COLO668 (cell line): Measurements from ENCODE around the gene RPL31.

Source experiments
- DNase-seq: peaks from one replicate; lab custom pipeline; 2025; ENCODE audit not compliant: unreplicated experiment; lab: John Stamatoyannopoulos, UW

Gene RPL31

GRCh38 chr2:101001691-101002561 lies at the start of gene RPL31:
Gene RPL31 (plus strand): TSS chr2:101002289. CDS start chr2:101002702, 413 bp downstream.
- peak; percentile 98 for DNase-seq

DNA sequence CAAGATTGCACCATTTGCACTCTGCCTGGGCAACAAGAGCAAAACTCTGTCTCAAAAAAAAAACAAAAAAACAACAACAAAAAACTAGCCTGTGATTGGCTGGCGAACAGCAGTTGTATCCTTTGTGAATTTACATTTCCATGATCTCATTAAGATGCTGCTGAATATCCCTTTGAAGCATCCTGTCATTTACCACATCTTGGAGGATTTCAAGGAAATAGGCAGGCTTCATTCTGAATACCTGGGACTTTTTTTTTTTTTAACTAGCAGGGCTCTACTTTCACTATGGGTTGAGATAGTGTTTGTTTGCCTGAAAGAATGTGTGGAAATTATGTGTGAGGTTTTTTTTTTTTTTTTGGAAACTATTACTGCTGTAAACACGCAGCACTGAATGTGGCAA lies 49.6 kb upstream of the RPL31 start:
- DNase-seq, result no peak

DNA sequence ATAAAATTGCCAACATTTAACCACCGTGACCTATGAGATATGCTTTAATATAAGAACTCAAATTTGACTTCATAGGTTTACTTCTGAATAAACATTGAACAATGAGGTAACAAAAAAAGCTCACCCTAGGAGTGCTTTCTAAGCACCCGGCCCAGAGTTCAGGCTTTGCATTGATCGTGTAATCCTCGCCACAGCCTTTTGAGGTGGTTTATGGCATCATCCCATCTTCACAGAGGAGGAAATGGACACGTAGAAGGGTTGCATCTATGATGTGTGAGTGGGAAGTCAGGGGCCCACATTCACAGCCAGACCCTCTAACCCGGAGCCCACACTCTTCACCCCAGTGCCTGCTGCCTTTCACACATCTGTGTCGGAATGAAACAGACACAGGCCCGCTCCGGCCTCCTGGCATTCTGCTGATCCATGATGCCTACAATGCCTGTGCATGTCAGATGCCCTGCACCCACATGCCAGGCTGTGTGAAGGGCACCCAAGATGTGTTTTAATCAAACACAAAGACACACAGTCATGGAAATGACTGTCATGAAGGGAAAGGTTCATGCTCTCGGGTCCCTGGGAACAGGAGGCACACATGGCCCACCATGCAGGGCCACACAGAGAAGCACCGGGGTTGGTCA lies 48.6 kb upstream of the RPL31 start:
- no peak for DNase-seq

- no peak for DNase-seq
These were observed 48.1 kb upstream of the RPL31 start for GRCh38 chr2:100954044-100954420.

DNA sequence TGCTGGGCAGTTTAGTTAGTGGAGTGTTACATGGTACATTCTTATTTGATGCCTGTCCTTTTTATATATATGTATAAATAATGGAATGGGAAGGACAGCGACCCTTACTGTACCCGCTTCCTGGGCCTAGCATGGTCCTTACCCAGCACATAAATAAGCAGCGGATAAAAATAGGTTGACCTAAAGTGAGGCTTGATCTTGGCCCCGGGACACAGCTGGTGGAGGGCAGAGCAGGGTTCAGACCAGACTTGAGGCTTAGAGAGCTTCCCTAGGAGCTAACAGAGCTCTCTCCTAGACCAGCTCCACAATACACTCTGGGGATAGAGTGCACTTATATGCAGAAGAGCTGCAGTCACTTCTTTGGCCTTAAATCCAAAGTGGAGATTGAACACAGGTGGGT lies 46.9 kb upstream of the RPL31 start:
- no peak for DNase-seq

- DNase-seq, result no peak
These were observed 46.0 kb upstream of the RPL31 start for GRCh38 chr2:100956081-100956480.

DNA sequence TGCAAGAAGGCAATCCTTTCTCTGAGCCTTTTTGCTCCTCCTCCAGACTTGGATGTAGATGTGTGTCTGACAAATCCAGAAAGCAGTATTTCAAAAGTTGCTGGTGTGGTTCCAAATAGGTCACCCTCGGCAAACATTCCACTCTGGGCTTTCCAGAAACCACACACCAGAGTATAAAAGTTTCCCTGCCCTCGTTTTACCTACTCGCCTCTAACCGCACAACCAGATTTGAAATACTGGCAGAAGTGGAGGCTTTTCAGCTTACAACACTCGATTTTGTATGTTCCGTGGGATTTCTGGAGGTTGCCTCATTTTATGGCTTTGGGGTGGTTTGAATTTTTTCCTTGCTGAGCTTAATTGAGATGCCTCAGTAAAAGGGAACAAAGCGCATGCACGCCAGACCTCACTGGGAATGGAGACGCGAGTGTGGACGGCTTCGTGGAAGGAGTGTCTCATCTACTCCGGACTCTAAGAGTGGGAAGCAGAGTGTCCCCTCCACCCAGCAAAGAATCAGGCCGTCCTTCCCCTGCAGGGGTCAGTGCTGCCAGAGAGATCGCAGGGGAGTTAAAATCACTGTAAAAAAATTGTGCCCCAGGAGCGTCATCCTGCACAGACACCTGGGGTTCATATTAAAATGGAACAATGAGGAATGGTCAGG lies 44.0 kb upstream of the RPL31 start:
- DNase-seq, result no peak

GRCh38 chr2:100959225-100959880 lies 42.7 kb upstream of the RPL31 start:
- DNase-seq, result no peak

GRCh38 chr2:100960688-100961087 lies 41.4 kb upstream of the RPL31 start:
- no peak for DNase-seq

- no peak for DNase-seq
These were observed 39.6 kb upstream of the RPL31 start for GRCh38 chr2:100962366-100963025.

- DNase-seq, result no peak
These were observed 39.1 kb upstream of the RPL31 start for GRCh38 chr2:100963026-100963375.

- DNase-seq, result no peak
These were observed 37.9 kb upstream of the RPL31 start for GRCh38 chr2:100964222-100964621.

DNA sequence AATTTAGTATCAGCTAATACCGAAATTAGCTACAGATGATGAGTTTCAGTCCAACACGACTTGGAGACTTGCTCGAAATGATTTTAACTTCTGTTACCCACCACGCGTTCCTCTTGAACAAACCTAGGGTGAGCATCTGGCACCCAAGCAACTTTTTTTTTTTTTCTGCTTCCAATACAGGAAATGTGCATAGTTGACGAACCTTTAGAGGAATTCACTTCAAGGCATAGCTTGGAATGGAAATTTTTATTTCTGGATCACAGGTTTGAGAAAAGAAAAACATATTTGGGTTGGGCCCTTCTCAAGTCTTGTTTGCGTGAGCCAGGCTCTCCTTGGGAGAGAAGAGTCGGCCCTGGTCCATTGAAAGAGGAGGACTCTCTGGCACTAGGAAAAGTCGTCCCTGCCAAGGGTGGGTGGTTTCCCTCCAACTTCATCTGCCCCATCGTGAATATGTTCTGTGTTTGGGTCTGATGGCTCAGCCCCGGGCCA lies 37.4 kb upstream of the RPL31 start:
- no peak for DNase-seq

DNA sequence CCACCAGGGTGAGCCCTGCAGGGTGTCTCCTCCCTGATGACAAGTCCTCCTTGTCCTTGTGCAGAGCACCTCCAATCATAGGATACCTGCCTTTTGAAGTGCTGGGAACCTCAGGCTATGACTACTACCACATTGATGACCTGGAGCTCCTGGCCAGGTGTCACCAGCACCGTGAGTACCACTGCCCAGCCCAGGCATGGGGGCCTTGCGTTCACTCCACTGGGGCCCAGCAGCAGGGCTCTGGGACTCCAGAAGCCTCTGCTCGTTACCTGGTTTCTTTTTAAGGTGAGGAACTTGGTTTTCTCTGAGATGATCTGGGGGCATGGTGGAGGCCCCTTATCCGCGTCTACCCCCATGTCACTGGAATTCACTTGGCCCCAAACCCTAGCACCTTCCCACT lies 36.5 kb upstream of the RPL31 start:
- DNase-seq, result no peak

DNA sequence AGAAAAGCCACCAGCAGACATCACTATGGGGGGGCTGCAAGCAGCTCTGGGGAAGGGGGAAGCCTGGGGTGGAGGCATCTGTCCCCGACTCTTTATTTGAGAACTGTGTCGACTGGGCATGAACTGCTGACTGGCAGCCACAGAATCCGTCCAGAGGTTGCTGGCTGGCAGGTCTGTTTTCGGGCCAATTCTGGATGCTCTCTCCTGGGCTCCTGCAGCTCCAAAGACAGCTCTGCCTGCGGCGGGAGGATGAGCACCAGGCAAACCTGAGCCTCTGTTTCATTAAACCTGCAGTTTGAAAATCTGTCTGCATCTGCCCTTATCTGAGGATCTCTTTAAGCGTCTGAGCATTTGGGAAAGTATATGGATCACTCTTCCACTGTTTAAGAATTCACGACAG lies 34.4 kb upstream of the RPL31 start:
- DNase-seq, result no peak

DNA sequence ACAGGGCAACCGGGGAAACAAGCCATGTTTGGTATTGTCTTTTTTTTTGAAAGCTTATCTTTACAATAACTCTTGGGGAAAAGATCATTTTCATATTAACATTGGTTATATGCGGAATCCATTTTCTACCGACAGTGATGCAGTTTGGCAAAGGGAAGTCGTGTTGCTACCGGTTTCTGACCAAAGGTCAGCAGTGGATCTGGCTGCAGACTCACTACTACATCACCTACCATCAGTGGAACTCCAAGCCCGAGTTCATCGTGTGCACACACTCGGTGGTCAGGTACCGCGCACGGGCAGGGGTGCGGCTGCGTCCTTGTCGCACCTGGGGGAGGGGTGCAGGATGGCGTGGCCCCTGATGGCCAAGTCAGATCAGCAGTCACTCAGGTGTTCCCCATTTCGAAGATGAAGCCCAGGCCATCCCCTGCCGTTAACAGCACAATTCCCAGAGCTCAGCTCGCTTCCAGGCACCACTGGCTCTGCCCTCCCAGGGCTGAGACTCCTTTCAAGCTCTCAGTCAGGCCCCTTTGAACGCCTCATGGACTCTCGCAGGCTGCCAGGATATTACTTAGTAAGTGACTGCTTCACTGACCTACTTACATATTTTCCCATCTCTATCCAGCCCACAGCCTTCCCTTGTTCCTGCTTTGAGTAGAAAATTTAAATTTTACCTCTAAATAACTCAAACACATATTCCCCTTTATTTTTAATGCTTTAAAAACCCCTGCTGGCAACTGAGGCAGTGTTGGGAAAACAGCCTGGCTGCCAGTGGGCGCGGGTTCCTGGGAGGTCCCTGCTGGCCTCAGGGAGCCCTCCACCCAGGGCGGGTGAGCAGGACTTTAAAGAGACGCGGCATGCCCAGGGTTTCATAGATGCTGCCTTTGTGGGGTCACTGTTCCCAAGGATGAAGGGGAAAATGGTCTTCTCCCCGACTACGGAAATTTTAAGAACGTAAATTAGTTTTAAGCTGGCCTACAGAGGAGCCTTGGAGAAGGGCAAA lies 33.6 kb upstream of the RPL31 start:
- DNase-seq, result no peak

GRCh38 chr2:100969998-100970397 lies 32.1 kb upstream of the RPL31 start:
- no peak for DNase-seq

DNA sequence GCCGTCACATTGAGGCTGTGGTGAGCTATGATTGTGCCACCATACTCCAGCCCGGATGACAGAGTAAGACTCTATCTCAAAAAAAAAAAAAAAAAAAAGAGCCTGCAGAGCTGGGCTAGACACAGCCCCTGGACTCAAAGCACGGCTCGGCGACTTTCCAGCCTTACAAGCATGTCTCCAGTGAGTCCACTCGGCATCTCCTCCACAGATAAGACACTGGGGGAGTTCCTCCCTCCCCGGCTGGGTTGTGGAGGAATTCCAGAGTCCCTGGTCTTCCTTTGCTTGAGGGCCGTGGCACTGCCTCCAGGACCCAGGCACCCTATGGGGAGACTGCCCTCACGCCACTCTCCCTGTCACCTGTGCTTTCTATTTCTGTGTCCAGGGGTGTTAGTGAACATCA lies 30.9 kb upstream of the RPL31 start:
- DNase-seq, result no peak

- DNase-seq, result no peak
These were observed 29.6 kb upstream of the RPL31 start for GRCh38 chr2:100972452-100972851.
